Coronary artery (tissue), 2 donors: ENCODE results near the gene TMEM117.

Experiments
- DNase-seq: peaks from one replicate; pipeline ENCODE4 v3.0.0-alpha.2; 2017; ENCODE audit warnings: low spot score
- H3K27ac ChIP-seq, 2 donors: fragments of 200-600 bp; sonication (generic); one replicate each; pipeline ENCODE4 v1.5.1; 2016 to 2019
- H3K4me3 ChIP-seq: fragments of 200-600 bp; sonication (generic); 2 replicates; pipeline ENCODE4 v1.5.1; 2016; ENCODE audit warnings: mild to moderate bottlenecking, moderate library complexity
- TF ChIP-seq, protein P1 (sequence below): fragments of 200-600 bp; sonication (generic); IDR thresholded peaks from one replicate; pipeline ENCODE4 v1.5.1; 2019; ENCODE audit warnings: antibody characterized with exemption

TMEM117 gene

GRCh38 chr12:44296624-44297197, 460.8 kb downstream of the TMEM117 start:
- TF ChIP-seq, protein P1, sequence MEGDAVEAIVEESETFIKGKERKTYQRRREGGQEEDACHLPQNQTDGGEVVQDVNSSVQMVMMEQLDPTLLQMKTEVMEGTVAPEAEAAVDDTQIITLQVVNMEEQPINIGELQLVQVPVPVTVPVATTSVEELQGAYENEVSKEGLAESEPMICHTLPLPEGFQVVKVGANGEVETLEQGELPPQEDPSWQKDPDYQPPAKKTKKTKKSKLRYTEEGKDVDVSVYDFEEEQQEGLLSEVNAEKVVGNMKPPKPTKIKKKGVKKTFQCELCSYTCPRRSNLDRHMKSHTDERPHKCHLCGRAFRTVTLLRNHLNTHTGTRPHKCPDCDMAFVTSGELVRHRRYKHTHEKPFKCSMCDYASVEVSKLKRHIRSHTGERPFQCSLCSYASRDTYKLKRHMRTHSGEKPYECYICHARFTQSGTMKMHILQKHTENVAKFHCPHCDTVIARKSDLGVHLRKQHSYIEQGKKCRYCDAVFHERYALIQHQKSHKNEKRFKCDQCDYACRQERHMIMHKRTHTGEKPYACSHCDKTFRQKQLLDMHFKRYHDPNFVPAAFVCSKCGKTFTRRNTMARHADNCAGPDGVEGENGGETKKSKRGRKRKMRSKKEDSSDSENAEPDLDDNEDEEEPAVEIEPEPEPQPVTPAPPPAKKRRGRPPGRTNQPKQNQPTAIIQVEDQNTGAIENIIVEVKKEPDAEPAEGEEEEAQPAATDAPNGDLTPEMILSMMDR: no peak
- no peak overlapping the region for H3K27ac ChIP-seq
- DNase-seq: no peak

DNA sequence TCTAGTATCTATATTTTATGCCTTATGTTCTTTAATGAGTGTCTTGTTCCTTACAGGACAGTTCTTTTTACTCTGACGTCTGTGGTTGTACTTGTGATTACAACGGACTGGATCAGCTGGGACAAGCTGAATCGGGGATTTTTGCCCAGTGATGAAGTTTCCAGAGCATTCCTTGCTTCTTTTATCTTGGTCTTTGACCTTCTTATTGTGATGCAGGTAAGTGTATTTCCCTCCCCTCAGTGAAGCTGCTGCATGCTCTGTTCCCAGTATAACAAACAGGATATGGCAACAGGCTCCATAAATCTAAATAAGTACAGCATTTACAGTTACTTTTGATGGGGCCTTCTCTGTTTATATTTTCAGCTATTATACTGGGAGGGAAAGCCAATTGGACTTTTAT, 463.6 kb downstream of the TMEM117 start:
- Histone ChIP-seq H3K27ac (no peak overlapping the region), H3K4me3 (no peak overlapping the region)
- DNase-seq: no peak
- TF ChIP-seq, protein P1: no peak

More at GRCh38 chr12:44296624-44297197, 460.8 kb downstream of the TMEM117 start:
- no peak overlapping the region for H3K4me3 ChIP-seq

- TF ChIP-seq, protein P1: no peak
- no peak for DNase-seq
- H3K27ac ChIP-seq: no peak overlapping the region
- no peak overlapping the region for H3K4me3 ChIP-seq
Observed at GRCh38 chr12:44307506-44308168, 471.8 kb downstream of the TMEM117 start.

DNA sequence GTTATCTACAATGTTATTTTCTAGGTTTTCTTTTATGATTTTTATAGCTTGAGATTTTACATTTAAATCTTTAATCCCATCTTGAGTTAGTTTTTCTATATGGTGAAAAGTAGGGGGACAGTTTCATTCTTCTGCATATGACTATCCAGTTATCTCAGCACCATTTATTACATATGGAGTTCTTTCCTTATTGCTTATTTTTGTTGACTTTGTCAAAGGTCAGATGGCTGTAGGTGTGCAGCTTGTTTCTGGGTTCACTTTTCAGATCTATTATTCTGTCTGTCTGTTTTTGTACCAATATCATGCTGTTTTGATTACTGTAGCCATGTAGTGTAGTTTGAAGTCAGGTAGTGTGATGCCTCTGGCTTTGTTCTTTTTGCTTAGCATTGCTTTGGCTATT, 477.3 kb downstream of the TMEM117 start:
- DNase-seq: no peak
- Histone ChIP-seq H3K27ac (no peak overlapping the region), H3K4me3 (no peak overlapping the region)
- TF ChIP-seq, protein P1: no peak

GRCh38 chr12:44314007-44314500, 478.2 kb downstream of the TMEM117 start:
- DNase-seq: no peak
- TF ChIP-seq, protein P1: no peak
- Histone ChIP-seq H3K4me3 (no peak overlapping the region), H3K27ac (no peak overlapping the region)

GRCh38 chr12:44317651-44318126, 481.8 kb downstream of the TMEM117 start:
- Histone ChIP-seq H3K27ac (no peak overlapping the region), H3K4me3 (no peak overlapping the region)
- no peak for DNase-seq
- TF ChIP-seq, protein P1: no peak

- TF ChIP-seq, protein P1: no peak
- DNase-seq: no peak
- Histone ChIP-seq H3K27ac (no peak overlapping the region), H3K4me3 (no peak overlapping the region)
Observed at GRCh38 chr12:44331269-44331668, 495.4 kb downstream of the TMEM117 start.
